HG02678 (cell line): ENCODE results near the gene GDF2.

Source experiments
- ATAC-seq: cut with Tn5 transposase; IDR thresholded peaks from one replicate; pipeline ENCODE4 v1.9.1; 2021; ENCODE audit warnings: mild to moderate bottlenecking, moderate library complexity; ENCODE audit not compliant: unreplicated experiment

The GDF2 gene

GRCh38 chr10:47366731-47367460, 44.6 kb downstream of the GDF2 start:
- ATAC-seq = no peak

- no peak for ATAC-seq
Observed at GRCh38 chr10:47367646-47368045, 45.4 kb downstream of the GDF2 start.

GRCh38 chr10:47368431-47369180, 46.4 kb downstream of the GDF2 start:
- ATAC-seq = no peak

- no peak for ATAC-seq
Observed at GRCh38 chr10:47369251-47369894, 47.1 kb downstream of the GDF2 start.

GRCh38 chr10:47370015-47370767, 47.9 kb downstream of the GDF2 start:
- ATAC-seq = no peak

- ATAC-seq = no peak
Observed at GRCh38 chr10:47370878-47371277, 48.6 kb downstream of the GDF2 start.

- ATAC-seq = no peak
Observed at GRCh38 chr10:47371629-47372485, 49.6 kb downstream of the GDF2 start.

GRCh38 chr10:47372726-47373125, 50.5 kb downstream of the GDF2 start:
- no peak for ATAC-seq

- no peak for ATAC-seq
Observed at GRCh38 chr10:47374611-47375536, 52.6 kb downstream of the GDF2 start.

- ATAC-seq = no peak
Observed at GRCh38 chr10:47376522-47377220, 54.4 kb downstream of the GDF2 start.
